Sigmoid colon (tissue), 3 donors: ENCODE results near the gene CFAP410.

ENCODE experiments used
- POLR2A ChIP-seq, 2 donors: fragments of 450-650 bp; IDR thresholded peaks; one replicate each; pipeline ENCODE4 v1.6.1; 2016; ENCODE audit warnings: antibody characterized with exemption in 2 of 2, mild to moderate bottlenecking in 2 of 2, moderate library complexity in 2 of 2
- TF ChIP-seq, protein P1 (sequence below), 4 experiments: fragments of 450-650 bp in 3 of 4; fragments of 200-600 bp in 1 of 4; IDR thresholded peaks; one replicate each; pipeline ENCODE4 v1.5.1; 2016 to 2019; ENCODE audit warnings: antibody characterized with exemption in 4 of 4, mild to moderate bottlenecking in 3 of 4, moderate library complexity in 2 of 4

DNA sequence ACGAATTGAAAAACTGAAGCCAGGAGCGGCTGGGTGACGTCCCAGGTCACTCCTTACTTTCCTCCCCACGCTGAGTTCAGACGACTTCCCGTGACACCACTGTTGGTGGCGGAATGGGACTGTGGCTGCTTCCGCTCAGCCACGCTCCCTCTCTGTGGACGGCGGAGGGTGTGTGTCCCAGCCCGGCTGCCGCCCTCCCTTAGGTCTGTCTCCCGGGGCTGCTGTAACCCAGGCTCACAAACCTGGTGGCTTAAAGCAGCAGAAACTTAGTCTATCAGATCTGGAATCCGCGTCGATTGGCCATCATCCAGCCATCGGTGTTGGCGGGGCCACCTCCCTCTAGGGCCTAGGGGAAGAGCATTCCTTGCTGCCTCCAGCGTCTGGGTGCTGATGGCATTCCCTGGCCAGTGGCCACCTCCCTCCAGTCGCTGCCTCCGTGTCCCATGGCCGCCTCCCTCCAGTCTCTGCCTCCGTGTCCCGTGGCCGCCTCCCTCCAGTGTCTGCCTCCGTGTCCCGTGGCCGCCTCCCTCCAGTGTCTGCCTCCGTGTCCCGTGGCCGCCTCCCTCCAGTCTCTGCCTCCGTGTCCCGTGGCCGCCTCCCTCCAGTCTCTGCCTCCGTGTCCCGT lies 31.7 kb upstream of the CFAP410 start:
- no peak for TF ChIP-seq POLR2A (IDR thresholded peaks at IDR 0.05)
- TF ChIP-seq, protein P1, sequence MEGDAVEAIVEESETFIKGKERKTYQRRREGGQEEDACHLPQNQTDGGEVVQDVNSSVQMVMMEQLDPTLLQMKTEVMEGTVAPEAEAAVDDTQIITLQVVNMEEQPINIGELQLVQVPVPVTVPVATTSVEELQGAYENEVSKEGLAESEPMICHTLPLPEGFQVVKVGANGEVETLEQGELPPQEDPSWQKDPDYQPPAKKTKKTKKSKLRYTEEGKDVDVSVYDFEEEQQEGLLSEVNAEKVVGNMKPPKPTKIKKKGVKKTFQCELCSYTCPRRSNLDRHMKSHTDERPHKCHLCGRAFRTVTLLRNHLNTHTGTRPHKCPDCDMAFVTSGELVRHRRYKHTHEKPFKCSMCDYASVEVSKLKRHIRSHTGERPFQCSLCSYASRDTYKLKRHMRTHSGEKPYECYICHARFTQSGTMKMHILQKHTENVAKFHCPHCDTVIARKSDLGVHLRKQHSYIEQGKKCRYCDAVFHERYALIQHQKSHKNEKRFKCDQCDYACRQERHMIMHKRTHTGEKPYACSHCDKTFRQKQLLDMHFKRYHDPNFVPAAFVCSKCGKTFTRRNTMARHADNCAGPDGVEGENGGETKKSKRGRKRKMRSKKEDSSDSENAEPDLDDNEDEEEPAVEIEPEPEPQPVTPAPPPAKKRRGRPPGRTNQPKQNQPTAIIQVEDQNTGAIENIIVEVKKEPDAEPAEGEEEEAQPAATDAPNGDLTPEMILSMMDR (IDR thresholded peaks at IDR 0.05) = no peak
